Measurements from ENCODE around the gene PRKCB.
"Not testable (repeated sequence)": the region's sequence is repeated elsewhere in the genome, so short reads cannot be mapped to it uniquely, and the experiment has no call there.

Gene PRKCB

DNA sequence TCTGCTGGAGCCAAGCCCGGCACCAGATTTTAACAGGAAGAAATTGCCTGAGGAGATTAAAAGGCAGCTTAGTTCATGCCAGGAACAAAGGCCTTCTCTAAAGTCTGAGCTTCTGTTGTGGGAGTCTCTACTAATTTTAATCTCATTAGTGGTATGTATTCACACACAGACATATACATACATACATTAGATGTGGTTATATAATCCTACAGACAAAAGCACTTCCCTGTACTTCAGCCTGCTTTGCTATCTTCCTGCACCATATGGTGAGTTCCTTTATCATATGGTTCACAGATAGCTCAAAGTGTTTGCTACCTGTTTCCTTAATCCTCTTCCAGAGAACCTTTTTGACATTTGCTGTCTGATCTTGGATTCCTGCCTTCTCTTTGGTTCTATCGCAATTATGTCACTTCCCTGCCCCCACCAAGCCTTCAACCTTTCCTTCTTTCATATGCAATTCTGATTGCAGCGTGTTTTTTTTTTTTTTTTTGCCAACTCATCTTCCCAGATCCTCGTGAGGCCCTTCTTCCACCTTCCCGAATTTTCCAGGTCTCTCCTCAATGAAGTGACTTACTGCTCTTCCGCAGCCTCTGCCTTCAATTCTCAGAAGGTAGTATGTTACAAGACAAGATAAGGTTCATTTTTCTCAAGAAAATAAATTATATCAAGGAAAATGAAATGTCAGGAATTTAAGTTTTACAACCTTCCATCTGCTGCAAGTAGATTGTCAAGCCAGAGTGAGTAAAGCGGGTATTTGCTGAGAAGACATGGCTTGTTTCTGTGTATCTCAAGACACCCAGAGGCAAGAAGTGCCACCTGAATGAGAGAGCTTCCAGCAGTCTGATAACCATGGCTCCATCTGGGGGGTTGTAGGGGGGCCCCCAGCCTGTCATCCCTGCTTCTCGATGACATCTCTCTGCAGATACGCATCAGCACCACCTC is 300.1 kb downstream of the PRKCB start:
- no peak for DNase-seq (ENCODE audit: low read depth)

DNA sequence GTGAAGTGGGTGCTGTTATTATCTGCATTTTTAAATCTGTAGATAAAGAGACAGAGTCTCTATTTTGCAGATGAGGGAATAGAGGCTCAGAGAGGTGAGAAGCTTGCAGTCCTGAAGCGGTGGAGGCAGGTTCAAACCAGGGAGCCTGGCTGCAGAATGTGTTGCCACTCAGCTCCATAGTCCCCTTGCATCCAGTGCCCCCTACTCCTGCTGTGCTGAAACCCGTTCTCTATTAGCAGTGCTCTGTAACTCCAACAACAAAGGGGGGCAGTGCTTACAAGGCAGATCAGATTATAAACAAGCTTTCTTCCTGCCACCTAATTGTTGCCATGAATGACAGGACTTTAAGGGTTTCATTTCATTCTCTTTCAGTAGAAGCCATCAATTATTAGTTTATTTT is 302.2 kb downstream of the PRKCB start:
- no peak for DNase-seq (ENCODE audit: low read depth)

DNA sequence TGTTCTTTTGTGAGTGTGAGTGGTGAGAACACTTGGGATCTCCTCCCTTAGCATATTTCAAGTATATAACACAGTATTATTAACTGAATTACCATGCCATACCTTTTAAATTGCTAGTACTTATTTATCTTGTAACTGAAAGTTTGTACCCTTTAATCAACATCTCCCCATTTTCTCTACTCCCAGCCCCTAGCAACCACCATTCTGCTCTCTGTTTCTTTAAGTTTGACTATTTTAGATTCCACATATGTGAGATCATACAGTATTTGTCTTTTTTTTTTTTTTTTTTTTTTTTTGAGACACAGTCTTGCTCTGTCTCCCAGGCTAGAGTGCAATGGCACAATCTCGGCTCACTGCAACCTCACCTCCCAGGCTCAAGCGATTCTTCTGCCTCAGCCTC is 302.8 kb downstream of the PRKCB start:
- DNase-seq (ENCODE audit: low read depth): no peak

DNA sequence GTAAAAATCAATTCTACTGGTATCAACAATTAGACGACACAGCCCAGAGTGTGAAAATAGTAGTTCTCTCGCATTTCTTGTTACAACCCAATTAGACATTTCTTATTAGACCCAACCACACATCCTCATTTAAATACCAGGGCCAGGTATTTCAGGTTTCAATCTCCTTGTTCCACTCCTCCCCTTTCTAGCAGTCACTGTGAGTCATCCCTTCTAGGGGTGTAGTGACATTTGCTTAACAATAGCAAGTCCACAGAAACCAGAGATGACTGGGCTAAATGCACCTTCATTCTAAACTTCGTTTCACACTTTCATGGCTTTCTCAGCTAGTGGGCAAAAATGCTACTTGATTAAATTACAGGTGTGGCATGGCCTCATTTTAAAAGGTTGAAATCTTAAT is 303.5 kb downstream of the PRKCB start:
- no peak for DNase-seq (ENCODE audit: low read depth)

DNA sequence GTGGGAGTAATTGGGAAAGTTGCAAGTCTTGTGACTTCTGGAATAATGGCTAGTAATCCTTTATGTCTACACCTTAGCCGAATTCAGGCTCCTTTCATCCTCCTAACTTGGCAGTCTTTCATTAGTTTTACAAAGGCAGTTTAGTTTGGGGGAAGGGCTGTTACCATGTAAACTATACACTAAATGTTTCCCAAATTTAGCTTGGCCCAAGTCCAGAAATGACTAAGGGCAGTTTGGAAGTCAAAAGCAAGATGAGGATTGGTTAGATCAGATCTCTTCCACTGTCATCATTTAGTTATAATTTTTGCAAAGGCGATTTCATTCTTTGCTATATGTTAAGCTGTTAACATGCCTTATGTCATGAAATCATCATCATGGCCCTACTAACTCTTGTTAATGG is 304.9 kb downstream of the PRKCB start:
- DNase-seq (ENCODE audit: low read depth): no peak

DNA sequence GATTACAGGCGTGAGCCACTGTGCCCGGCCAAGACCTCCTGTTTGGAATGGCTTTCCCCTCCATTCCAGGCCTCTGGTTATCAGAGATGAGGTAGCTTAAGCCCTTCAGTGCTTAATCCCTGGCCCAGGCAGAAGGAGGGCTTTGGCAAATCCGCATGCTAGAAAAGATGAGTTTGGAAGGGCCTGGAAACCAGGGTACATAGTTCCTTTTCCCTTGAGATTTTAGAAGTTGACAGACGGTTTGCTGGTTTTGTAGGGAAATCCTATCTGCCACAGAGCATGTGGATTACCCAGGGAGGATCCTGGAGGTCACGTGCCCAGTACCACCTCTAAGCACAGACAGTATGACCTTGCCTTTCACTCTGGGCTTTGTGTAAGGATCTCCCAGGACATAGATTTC is 305.7 kb downstream of the PRKCB start:
- DNase-seq (ENCODE audit: low read depth): no peak

DNA sequence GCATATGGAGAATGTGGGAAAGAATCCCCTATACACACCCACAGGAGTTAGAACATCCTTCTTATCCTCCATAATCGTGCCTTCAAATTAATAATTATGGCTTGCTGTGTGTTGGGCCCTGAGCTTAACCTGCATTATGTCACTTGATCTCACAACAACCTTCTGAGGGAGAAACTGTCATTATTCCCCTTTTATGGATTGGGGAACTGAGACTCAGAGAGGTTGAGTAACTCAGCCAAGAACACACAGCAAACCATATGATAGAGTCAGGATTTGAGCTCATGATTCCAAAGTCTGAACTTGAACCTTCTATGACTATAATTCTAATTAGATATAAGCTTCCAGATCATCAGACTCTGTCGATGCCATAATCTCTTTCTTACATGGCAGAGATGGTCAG is 306.1 kb downstream of the PRKCB start:
- DNase-seq (ENCODE audit: low read depth): no peak

DNA sequence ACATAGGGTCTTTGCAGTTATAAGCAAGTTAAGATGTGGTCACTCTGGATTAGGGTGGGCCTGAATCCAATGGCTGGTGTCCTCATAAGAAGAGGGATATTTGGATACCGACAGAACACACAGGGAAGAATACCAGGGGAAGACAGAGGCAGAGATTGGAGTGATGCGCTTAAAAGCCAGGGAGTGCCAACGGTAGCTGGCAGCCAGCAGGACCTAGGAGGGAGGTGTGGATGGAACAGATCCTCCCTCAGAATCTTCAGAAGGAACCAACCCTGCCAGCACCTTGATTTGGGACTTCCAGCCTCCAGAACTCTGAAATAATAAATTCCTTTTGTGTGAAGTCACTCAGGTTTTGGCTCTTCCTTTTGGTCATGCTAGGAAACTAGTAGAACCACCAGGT is 310.1 kb downstream of the PRKCB start:
- DNase-seq (ENCODE audit: low read depth): no peak

DNA sequence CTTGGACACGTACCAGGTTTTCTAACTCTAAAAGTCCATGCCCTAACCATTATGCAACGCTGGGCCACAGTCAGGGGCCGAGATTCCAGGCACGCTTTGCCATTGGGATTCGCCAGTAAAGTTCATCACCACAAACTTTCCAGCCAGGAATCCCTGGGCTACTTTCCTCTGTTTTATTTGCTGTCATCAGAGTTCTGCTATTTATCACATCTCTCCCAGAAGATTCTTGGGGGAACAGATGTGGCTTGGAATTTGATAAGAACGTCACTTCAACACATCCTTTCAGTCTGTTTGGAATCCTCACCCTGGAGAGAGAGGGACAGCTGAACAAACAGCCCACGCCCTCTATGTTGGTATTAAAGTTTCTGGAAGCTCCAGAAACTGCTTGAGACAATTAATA is 310.7 kb downstream of the PRKCB start:
- no peak for DNase-seq (ENCODE audit: low read depth)

DNA sequence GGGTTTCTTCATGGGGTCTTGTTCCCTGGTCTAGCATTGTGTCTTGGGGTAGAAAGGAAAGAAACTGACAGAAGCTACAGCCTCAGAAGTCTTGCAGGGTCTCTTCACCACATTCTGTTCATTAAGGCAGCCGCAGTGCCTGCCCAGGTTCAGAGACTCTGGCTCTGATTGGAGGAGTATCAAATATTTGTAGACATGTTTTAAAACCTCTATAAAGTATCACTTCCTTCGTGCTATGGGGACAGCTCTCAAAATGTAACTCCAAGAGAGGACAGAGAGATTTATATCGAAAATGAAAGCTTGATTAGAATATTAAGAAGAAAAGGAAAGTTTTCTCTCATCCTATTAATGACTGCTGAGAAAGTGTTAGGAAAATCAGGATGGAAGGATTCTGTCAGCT is 313.3 kb downstream of the PRKCB start:
- DNase-seq (ENCODE audit: low read depth): no peak

DNA sequence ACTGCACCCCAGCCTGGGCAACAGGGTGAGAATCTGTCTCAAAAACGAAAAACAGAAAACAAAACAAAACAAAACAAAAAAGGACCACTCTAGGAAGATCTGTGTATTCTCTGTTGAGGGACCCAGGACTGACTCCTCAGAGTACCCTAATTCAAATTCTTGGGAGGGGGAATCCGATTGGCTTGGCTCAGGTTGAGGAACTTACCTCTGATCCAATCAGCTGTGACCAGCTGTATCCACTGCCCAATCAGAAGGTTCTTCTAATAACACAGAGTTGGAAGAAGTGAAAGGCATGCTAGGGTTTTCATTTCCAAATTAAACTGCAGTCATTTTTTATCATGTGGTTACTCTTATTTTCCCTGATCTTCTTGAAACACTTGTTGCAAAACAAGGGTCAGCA is 314.5 kb downstream of the PRKCB start:
- DNase-seq (ENCODE audit: low read depth): no peak

DNA sequence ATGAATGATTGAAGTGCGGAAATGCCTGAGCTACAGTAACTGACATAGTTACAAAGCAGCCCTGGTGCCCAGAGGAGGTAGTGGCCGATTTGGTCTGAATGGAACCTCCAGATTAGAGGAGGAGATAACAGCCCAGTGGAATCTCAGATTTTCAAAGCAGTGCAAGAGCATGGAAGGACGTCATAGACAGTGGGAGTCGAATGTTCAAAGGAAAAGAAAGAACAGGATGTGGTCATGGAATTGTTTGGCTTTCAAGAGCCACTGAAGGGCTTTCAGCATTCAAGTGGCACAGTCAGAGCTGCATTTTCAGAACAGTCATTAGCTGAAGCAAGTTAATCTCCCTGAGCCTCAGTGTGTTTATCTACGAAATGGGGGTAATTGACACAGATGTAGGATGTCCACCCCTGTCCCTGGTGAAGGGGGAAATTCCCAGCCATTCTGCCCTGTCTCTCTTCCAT is 315.7 kb downstream of the PRKCB start:
- no peak for DNase-seq (ENCODE audit: low read depth)

DNA sequence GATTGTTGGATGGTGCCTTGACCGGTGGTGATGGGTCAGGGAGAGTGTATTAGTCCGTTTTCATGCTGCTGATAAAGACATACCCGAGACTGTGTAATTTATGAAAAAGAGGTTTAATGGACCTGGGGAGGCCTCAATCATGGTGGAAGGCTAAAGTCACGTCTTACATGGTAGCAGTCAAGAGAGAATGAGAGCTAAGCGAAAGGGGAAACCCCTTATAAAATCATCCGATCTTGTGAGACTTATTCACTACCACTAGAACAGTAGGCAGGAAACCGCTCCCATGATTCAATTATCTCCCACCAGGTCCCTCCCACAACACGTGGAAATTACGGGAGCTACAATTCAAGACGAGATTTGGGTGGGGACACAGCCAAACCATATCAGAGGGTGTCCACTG is 316.3 kb downstream of the PRKCB start:
- not testable (repeated sequence) for DNase-seq (ENCODE audit: low read depth)

DNA sequence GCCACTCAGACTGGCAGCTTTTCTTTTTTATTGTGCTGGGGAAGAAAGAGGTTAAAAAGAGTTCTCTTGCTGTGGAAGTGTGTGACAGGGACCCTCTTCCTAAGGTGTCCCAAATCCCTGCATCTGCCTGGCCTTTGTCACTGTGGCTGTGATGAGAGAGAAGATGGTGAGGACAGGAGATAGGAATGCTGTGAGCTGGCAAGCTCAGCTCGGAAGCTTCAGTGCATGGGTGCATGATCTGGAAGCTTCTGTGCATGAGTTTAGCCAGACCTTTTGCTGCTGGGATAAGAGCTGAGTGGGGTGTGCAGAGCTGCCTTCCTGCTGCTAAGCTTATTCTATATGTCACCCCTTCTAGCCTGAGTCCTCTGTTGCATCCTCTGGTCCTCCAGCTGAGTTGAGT is 317.0 kb downstream of the PRKCB start:
- no peak for DNase-seq (ENCODE audit: low read depth)

DNA sequence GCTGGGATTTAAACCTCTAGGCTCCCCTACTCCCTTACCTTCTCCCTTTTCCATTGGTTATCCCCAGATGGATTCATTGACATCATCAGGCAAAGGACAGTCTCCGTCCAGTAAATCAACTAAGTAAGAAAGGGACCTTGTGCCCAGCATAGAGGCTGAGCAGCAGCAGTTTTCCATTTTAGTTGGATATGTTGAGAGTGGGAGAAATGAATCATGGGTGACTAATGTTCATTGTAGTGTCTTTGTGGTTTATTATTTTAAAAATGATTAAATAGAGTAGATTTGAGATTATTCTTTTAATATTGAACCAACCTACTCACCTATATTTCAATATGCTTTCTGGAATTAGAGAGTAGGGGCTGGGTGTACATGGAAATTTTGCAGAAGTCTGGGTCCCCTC is 321.0 kb downstream of the PRKCB start:
- no peak for DNase-seq (ENCODE audit: low read depth)

DNA sequence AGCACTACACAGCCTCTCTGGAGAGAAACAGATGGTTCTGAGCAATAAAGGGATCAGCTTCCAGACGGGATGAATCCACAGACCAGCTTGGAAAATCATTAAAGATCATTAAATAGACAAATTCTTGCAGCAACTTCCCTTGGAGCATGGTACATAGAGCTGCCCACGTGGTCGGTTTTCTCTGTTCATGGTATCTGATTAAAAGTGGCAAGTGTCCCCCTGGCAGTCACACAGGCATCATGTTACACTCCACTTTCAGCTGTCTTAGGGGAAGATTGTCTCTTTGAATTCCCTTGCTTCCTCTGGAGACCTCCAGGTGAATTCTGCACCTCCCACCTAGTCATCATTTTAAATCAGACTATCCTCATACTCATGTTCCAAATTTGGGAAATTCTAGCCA is 328.2 kb downstream of the PRKCB start:
- DNase-seq (ENCODE audit: low read depth): no peak

DNA sequence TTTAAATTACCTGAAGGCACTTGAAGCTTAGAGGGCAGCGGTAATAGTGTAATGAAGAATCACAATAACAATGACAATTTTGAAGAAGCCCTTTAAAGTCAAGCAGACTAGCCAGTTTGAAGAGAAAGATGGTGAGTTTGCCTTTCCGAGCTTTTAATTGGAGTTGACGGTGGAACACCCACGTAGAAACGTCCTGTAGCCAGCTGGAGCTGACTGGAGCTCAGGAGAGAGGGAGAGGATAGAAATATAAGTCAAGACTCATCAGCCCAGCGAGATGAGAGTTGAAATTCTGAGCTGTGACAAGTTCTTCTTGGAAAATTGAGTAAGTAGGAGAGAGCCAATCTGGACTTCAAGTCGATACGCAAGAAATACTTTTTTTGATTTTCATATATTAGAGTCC is 328.6 kb downstream of the PRKCB start:
- DNase-seq (ENCODE audit: low read depth): no peak

DNA sequence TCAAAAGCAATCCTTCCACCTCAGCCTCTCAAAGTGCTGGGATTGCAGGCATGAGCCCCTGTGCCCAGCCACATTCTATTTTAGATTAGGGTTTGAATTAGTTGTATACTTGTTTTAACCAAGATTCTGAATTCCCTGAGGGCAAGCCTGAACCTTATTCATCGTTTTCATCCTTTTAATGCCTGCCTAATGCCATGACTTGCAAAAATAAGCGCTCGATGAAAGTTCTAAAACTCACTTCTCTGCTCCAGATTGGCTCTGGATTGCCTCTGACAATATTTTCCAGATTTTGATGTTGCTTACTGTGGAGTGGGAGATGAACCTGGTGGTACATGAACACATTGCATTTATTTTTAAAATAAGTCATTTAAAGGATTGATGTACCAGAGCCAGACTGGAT is 329.5 kb downstream of the PRKCB start:
- no peak for DNase-seq (ENCODE audit: low read depth)

DNA sequence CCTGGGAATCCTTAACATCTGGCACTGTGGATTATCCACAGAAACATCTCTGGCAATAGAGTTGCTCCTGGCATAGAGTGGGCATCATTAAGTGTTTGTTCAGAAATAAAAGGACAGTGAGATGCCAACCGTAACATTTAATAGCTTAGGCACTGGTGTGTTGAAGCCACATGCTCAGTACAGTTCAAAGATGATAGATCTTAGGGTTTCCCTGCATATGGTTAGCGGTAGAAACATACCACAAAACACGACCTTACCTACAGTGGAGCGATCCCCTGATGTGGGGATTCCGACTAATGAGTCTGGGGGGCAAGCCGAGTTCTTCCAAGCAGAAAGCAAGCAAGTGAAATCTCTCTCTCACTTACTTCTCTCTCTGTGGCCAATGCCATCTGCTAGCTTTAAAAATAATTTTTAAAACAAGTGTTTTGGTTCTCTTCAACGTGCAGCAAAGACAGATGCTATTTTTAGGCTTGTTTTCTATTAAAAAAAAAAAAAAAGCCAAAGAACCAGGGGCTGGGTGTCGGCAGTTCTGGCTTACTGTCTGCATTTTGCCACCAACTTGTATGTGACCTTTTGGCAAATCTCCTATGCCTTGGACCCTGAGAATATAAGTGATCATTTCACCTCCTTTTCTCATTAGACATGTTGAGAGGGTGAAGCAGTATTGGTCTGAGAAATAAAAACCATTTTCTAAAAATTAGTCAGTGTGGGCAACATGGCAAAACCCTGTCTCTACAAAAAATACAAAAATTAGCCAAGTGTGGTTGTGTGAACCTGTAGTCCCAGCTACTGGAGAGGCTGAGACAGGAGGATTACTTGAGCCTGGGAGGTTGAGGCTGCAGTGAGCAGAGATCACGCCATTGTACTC is 331.1 kb downstream of the PRKCB start:
- DNase-seq (ENCODE audit: low read depth): no peak

DNA sequence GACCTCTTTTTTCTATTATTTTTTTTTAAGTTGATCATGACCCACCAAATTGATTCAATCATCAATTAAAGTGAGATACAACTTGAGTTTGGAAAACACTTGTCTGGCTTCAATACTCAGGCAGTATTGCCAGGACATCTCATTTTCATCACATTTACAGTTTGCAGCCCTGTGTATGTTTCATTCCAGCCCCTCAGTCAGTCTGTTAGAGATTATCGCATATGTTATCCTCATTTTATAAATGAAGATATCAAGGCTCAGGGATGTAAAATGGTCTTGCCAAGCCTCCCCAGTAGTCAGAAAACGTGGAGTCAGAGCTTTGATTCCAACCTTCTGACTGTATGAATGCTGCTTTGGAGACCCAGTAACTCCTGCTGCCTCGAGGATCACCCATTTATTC is 333.1 kb downstream of the PRKCB start:
- DNase-seq (ENCODE audit: low read depth): no peak

DNA sequence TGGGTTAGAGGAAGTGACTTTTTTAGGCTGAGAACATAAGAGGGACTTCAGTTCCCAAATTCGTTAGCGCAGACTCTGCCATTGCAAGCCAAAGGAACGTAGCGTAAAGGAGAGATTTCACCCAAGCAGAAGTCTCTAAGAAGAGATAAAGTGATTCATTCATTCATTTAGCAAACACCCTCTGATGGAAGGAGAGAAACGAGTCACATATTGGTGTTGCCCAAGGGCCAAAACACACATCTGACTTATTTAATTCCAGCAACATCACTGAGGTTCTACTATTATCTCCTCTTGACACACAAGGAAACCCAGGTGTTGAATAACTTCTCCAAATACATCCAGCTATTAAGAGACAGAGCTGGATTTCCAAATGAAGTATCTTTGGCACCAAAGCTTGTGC is 334.6 kb downstream of the PRKCB start:
- no peak for DNase-seq (ENCODE audit: low read depth)

DNA sequence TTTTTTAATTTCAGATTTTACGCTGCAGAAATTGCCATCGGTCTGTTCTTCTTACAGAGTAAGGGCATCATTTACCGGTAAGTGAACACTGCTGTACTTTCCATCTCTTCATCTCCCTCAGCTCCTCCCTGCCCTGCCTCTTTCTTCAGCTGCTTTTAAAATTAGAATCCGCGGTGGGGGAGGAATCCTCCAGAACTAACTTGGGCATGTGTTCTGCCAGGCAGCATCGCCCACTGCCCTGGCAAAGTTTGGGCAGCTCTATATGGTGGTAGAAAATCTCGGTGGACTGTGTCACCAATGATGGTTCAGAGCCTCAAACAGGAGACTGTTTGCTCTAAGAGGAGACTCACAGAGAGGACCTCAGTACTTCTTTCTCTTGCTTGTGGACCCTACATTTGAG is 338.7 kb downstream of the PRKCB start:
- no peak for DNase-seq (ENCODE audit: low read depth)

DNA sequence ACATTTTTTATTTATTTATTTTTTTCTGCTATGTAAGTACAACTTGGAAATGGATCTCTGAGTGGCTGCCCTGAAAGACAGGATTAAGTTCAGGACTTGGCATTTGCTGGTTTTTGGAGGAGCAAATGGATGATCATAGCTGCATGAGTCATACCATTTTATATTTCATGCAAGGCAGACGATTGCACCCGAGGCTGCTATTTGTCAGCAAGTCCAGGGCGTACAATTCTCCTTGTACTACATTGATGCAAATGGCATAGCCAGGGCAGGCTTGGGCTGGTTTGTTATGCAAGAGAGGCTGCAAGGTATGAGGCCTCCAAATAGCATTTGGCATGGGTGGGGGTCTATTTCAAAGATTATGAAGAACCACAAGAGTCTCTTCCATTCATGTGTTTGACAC is 339.2 kb downstream of the PRKCB start:
- no peak for DNase-seq (ENCODE audit: low read depth)
